Stimulated activated CD4-positive, alpha-beta T cell treated with anti-CD3 and anti-CD28 coated beads, Interleukin-15, amount 100 ng/mL, for 1 hour (primary cell): ENCODE data around the gene ELANE.
"Not testable (repeated sequence)": the region's sequence is repeated elsewhere in the genome, so short reads cannot be mapped to it uniquely, and the experiment has no call there.

Source experiments
- DNase-seq, 2 donors: peaks; one replicate each; pipeline ENCODE4 v3.0.0-alpha.2; 2020; ENCODE audit warnings: low read depth in 1 of 2, low spot score in 1 of 2

Gene ELANE

GRCh38 chr19:877992-878660 is 26.0 kb downstream of the ELANE start:
- DNase-seq = not testable (repeated sequence)

- not testable (repeated sequence) for DNase-seq
Measured at GRCh38 chr19:878751-879561, 26.9 kb downstream of the ELANE start.

- no peak for DNase-seq
Measured at GRCh38 chr19:879711-880438, 27.8 kb downstream of the ELANE start.

- no peak for DNase-seq
Measured at GRCh38 chr19:881385-882071, 29.4 kb downstream of the ELANE start.

- DNase-seq = no peak
Measured at GRCh38 chr19:882871-883497, 30.9 kb downstream of the ELANE start.

- DNase-seq = no peak
Measured at GRCh38 chr19:883661-884211, 31.6 kb downstream of the ELANE start.

- no peak for DNase-seq
Measured at GRCh38 chr19:884420-885211, 32.5 kb downstream of the ELANE start.

- no peak for DNase-seq
Measured at GRCh38 chr19:885536-886224, 33.6 kb downstream of the ELANE start.

- DNase-seq = no peak
Measured at GRCh38 chr19:887072-887471, 35.0 kb downstream of the ELANE start.

GRCh38 chr19:887599-887998 is 35.5 kb downstream of the ELANE start:
- DNase-seq = no peak

GRCh38 chr19:888581-889385 is 36.7 kb downstream of the ELANE start:
- peak in 1 of 2 donors; percentile 25 for DNase-seq

- no peak for DNase-seq
Measured at GRCh38 chr19:889662-890295, 37.7 kb downstream of the ELANE start.

- no peak for DNase-seq
Measured at GRCh38 chr19:890831-891230, 38.7 kb downstream of the ELANE start.

GRCh38 chr19:891421-892200 is 39.5 kb downstream of the ELANE start:
- not testable (repeated sequence) for DNase-seq

GRCh38 chr19:892243-892893 is 40.3 kb downstream of the ELANE start:
- DNase-seq = no peak

GRCh38 chr19:892894-893689 is 41.0 kb downstream of the ELANE start, which contains the start of the genes MED16 and RNU6-9:
MED16 (minus strand) TSS chr19:893187; CDS start chr19:891131, 2,056 bp downstream.
RNU6-9 (plus strand) TSS chr19:893484.
- DNase-seq = peak; percentile 74 to 85
